Mesothelial cell of epicardium (in vitro differentiated cells): Measurements from ENCODE around the gene KIF16B. TPM values are rescaled to one million over a fixed set of nuclear protein-coding genes. Genes with fewer than 3 reads are reported as not detected.

ENCODE experiments used
- DNase-seq, 2 experiments: peaks; one replicate each; pipeline ENCODE4 v3.0.0; 2021; ENCODE audit warnings: low spot score in 2 of 2; ENCODE audit not compliant: unreplicated experiment in 2 of 2
- H3K27ac Mint-ChIP-seq: 2 replicates; pipeline ENCODE4 v1.8.0; 2021; ENCODE audit warnings: mixed read lengths
- H3K27me3 Mint-ChIP-seq: 2 replicates; pipeline ENCODE4 v1.8.0; 2021; ENCODE audit warnings: low read depth, mixed read lengths
- H3K36me3 Mint-ChIP-seq: 2 replicates; pipeline ENCODE4 v1.8.0; 2021; ENCODE audit warnings: mixed read lengths
- H3K4me1 Mint-ChIP-seq: 2 replicates; pipeline ENCODE4 v1.8.0; 2021; ENCODE audit warnings: mixed read lengths
- H3K4me3 Mint-ChIP-seq: 2 replicates; pipeline ENCODE4 v1.8.0; 2021; ENCODE audit warnings: mild to moderate bottlenecking, moderate library complexity, mixed read lengths
- H3K9me3 Mint-ChIP-seq: 2 replicates; pipeline ENCODE4 v1.8.0; 2021; ENCODE audit warnings: mixed read lengths
- total RNA-seq: library from RNA; stranded (reverse); gene quantifications from 3 replicates; pipeline ENCODE4 v1.2.1, GENCODE V29; 2021
- TF ChIP-seq, protein P1 (sequence below): fragments of 200-600 bp; sonication (generic); IDR thresholded peaks from one replicate; pipeline ENCODE4 v1.5.0; 2021; ENCODE audit warnings: antibody characterized with exemption; ENCODE audit not compliant: unreplicated experiment

KIF16B gene
- total RNA-seq, 1 donor from 2014 or later: 12.8 TPM

DNA sequence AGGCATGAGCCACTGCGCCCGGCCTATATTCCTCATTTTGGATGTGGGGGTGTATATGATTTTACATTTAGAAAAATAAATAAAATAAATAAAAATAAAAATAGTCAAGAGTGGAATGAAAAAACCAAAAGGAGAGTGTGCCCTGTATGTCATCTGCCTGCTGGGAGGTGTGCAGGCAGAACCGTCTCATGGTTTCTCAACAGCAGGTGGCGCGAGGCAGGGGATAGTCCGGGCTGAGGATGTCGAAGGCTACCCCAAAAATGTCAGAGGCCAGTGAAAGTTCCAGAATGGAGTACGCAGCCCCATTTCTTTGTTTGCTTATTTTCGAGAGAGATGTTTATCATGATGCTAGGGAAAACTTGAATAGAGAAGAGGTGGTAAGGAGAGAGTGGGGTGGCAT lies 16.4 kb upstream of the KIF16B start:
- no peak for DNase-seq
- H3K27me3 Mint-ChIP-seq: peaks cover 24% of the 10 kb centered on the region
- H3K27ac Mint-ChIP-seq: no peak overlapping the region
- TF ChIP-seq, protein P1, sequence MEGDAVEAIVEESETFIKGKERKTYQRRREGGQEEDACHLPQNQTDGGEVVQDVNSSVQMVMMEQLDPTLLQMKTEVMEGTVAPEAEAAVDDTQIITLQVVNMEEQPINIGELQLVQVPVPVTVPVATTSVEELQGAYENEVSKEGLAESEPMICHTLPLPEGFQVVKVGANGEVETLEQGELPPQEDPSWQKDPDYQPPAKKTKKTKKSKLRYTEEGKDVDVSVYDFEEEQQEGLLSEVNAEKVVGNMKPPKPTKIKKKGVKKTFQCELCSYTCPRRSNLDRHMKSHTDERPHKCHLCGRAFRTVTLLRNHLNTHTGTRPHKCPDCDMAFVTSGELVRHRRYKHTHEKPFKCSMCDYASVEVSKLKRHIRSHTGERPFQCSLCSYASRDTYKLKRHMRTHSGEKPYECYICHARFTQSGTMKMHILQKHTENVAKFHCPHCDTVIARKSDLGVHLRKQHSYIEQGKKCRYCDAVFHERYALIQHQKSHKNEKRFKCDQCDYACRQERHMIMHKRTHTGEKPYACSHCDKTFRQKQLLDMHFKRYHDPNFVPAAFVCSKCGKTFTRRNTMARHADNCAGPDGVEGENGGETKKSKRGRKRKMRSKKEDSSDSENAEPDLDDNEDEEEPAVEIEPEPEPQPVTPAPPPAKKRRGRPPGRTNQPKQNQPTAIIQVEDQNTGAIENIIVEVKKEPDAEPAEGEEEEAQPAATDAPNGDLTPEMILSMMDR: no peak
- H3K4me3 Mint-ChIP-seq: no peak overlapping the region
- no peaks in the 10 kb centered on the region for H3K4me1 Mint-ChIP-seq
- no peaks in the 10 kb centered on the region for H3K9me3 Mint-ChIP-seq
- H3K36me3 Mint-ChIP-seq: no peaks in the 10 kb centered on the region

DNA sequence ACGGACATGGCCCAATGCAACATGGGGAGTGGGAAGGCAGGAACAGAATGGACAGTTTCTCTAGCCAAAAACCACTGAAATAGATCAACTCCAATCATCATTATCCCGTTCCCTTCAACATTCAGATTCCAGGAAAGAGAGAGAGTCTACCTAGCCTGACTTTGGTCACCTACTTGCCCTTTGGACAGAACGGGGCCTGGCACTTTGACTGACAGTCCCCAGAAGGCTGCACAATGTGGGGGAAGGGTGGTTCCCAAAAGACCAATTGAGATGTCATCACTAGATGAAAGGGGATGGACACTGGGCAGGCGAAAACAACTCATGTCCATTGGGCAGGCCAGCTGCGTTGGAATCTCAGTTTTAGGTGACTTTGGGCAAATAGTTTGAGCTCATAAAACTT lies 15.0 kb upstream of the KIF16B start:
- H3K27me3 Mint-ChIP-seq: peaks cover 17% of the 10 kb centered on the region
- TF ChIP-seq, protein P1: no peak
- H3K4me3 Mint-ChIP-seq: no peak overlapping the region
- H3K9me3 Mint-ChIP-seq: no peaks in the 10 kb centered on the region
- no peaks in the 10 kb centered on the region for H3K36me3 Mint-ChIP-seq
- H3K27ac Mint-ChIP-seq: no peak overlapping the region
- no peak for DNase-seq
- H3K4me1 Mint-ChIP-seq: no peaks in the 10 kb centered on the region

DNA sequence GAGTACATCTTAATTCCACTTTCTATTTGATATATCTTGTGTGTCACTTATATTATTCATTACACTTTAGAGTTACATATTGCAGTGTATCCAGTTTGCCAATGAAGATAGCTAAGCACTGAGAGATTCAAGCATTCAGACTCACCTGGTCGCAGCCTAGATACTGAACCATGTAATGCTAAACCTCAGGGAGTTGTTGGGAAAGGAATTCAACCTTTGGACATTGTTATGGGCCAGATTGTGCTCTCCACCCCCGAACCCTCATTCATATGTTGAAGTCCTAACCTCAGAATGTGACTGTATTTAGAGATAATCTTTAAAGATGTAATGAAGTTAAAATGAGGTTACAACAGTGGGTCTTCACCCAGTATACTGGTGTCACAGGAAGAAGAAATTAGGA lies 13.8 kb upstream of the KIF16B start:
- H3K27me3 Mint-ChIP-seq: peaks cover 12% of the 10 kb centered on the region
- DNase-seq: no peak
- TF ChIP-seq, protein P1: no peak
- no peak overlapping the region for H3K27ac Mint-ChIP-seq
- no peaks in the 10 kb centered on the region for H3K36me3 Mint-ChIP-seq
- H3K4me3 Mint-ChIP-seq: no peak overlapping the region
- no peaks in the 10 kb centered on the region for H3K4me1 Mint-ChIP-seq
- H3K9me3 Mint-ChIP-seq: no peaks in the 10 kb centered on the region

DNA sequence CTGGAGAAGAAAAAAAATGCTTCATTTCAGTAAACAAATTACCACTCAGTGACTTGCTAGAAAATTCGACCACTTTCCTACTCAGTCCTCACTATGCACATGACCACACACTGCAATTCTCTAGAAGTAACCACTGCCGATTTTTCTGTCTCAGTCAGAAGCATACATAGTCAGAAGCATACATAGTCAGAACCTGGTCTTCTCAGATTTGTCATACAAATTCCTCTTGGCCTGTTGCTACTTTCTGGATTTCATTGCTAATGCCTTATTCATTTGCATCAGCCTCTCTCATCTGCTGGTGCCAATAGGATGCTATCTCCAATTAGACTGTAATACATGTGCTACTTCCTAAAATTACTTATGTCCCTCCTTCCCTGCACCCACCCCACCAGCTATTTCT lies 10.2 kb upstream of the KIF16B start:
- H3K27me3 Mint-ChIP-seq: peaks cover 9% of the 10 kb centered on the region
- no peaks in the 10 kb centered on the region for H3K9me3 Mint-ChIP-seq
- no peak overlapping the region for H3K27ac Mint-ChIP-seq
- no peaks in the 10 kb centered on the region for H3K36me3 Mint-ChIP-seq
- H3K4me1 Mint-ChIP-seq: peaks cover 8% of the 10 kb centered on the region
- TF ChIP-seq, protein P1: no peak
- no peak for DNase-seq
- no peak overlapping the region for H3K4me3 Mint-ChIP-seq

DNA sequence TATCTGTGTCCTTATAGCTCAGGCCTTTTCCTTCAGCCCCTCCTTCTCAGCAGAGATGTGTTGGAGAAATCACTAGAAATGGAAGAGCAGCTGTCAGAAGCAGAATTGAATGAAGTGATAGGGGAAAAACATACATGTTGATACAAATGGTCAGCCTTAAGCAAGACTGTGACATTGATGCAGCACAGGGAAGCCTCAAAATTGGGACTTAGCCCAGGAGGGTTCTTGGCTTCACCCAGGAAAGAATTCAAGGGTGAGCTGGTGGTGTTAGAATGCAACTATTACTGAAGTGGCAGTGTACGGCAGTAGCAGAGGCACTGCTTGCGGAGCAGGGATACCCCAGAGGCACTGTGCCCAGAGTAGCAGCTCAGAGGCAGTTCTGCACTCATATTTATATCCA lies 8.0 kb upstream of the KIF16B start:
- H3K4me1 Mint-ChIP-seq: peaks cover 8% of the 10 kb centered on the region

More for the DNA sequence above, 8.0 kb upstream of the KIF16B start:
- no peak overlapping the region for H3K4me3 Mint-ChIP-seq
- no peaks in the 10 kb centered on the region for H3K36me3 Mint-ChIP-seq
- DNase-seq: no peak
- H3K27me3 Mint-ChIP-seq: peaks cover 3% of the 10 kb centered on the region
- H3K9me3 Mint-ChIP-seq: no peaks in the 10 kb centered on the region
- no peak overlapping the region for H3K27ac Mint-ChIP-seq
- TF ChIP-seq, protein P1: no peak
